Smooth muscle cell of the pulmonary artery (primary cell): ENCODE measurements around the gene NUDT14. TPM values are rescaled to one million over a fixed set of nuclear protein-coding genes. Genes with fewer than 3 reads are reported as not detected.

Experiments used
- total RNA-seq: library from RNA; depleted of rRNA; stranded (reverse); fragments of >200 nt; gene quantifications from 2 replicates; pipeline ENCODE4 v1.2.3, GENCODE V29; 2014

NUDT14 gene
- 8.7 and 16.6 TPM in 2 replicates for total RNA-seq

DNA sequence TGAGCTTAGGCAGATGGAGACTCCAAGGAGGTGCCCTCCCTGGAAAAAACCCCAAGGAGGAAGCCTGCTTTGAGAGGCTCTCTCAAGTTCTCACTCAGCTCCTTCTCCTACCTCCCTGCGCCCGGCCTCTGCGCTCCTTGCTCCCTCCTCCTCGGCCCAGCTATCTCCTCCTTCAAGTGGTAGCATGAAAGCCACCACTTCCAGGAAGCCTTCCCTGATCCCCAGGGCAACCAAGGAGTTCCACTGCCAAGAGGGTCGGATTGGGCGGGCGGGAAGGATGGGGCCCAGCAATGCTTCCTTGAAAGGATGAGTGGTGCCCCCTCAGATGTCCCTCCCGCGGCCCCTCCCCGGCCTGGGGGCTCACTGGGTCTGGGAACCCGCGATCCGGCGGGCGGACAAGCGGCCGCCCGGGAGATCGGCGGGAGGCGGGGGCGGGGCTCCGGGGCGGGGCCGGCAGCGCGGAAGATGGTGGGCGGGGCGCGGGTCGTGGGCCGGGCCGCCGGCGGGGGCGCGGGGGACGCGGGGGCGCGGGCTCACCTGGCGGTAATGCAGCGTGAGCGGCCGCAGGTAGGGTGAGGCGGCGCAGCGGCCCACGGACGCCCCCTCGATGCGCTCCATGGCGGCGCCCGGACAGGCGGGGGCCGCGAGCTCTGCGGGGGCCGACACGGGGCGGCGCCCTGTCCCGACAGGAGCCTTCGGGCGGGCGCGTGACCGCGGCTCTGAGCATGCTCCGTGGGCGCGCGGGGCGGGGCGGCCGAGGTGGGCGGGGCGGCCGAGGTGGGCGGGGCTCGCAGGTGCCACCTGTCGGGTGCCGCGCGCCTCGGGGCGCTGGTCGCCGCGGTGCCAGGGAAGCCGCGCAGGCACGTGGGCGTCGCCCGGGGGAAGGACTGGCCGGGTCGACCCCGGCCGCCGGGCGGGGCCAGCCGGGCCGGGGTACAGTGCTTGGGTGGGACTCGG, at the start of gene NUDT14:
Gene NUDT14 (minus strand): TSS at position 721 of the 957 bp plus-strand sequence. CDS start 103 bp downstream, at position 618.

DNA sequence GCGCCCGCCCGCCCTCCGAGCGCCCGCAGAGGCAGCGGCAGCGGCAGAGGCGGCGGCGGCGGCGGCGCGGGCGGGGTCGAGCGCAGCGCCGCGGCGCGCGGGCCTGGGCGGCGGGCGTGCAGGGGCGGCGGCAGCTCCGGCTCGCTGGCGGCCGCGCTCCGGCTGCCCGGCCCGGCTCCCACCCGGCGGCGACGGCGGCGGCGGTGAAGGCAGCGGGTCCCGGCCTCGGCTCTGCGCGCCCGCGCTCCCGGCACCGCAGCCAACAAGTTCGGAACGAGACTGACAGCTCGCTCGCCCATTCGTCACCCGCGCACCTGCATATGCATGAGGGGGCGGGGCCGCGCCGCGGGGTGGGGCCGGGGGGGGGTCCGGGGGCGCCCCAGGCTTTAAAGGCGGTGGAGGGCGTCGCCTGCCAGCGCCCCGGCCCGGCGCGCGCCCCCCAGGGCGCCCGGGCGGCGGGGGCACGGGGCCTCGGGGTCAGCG, 12.6 kb downstream of the NUDT14 start, which contains the start of gene JAG2:
Gene JAG2 (minus strand): TSS at position 281 of the 483 bp plus-strand sequence. CDS start 356 bp downstream, outside the sequence.

Other genes starting within 250 kb of the NUDT14 start
- 41.4 and 194 TPM in 2 replicates for gene AHNAK2, start 202.9 kb downstream of the NUDT14 start, total RNA-seq
- 9.6 and 12.1 TPM in 2 replicates for gene CLBA1, start 195.5 kb downstream of the NUDT14 start, total RNA-seq
- 10.0 and 10.6 TPM in 2 replicates for gene CDCA4, start 160.2 kb downstream of the NUDT14 start, total RNA-seq
- 0.03 and 0.26 TPM in 2 replicates for gene GPR132, start 115.9 kb downstream of the NUDT14 start, total RNA-seq
- 1.3 and 4.0 TPM in 2 replicates for gene JAG2, start 12.5 kb downstream of the NUDT14 start, total RNA-seq
- 37.7 and 73.1 TPM in 2 replicates for gene BTBD6, start 67.2 kb upstream of the NUDT14 start, total RNA-seq
- gene BRF1, start 119.7 kb upstream of the NUDT14 start, total RNA-seq: 29.8 and 41.4 TPM in 2 replicates
- gene PACS2, start 133.4 kb upstream of the NUDT14 start, total RNA-seq: 56.4 and 101 TPM in 2 replicates
- gene TEX22, start 217.2 kb upstream of the NUDT14 start, total RNA-seq: 0.17 and 0.39 TPM in 2 replicates
- gene MTA1, start 238.5 kb upstream of the NUDT14 start, total RNA-seq: 39.4 and 61.5 TPM in 2 replicates